HG03457 (cell line): ENCODE data around the gene EXOC6.

Source experiments
- ATAC-seq: cut with Tn5 transposase; IDR thresholded peaks from one replicate; pipeline ENCODE4 v1.9.1; 2021; ENCODE audit warnings: moderate number of reproducible peaks; ENCODE audit not compliant: unreplicated experiment

Gene EXOC6

GRCh38 chr10:93074597-93075368 lies 226.5 kb downstream of the EXOC6 start:
- ATAC-seq, result no peak

DNA sequence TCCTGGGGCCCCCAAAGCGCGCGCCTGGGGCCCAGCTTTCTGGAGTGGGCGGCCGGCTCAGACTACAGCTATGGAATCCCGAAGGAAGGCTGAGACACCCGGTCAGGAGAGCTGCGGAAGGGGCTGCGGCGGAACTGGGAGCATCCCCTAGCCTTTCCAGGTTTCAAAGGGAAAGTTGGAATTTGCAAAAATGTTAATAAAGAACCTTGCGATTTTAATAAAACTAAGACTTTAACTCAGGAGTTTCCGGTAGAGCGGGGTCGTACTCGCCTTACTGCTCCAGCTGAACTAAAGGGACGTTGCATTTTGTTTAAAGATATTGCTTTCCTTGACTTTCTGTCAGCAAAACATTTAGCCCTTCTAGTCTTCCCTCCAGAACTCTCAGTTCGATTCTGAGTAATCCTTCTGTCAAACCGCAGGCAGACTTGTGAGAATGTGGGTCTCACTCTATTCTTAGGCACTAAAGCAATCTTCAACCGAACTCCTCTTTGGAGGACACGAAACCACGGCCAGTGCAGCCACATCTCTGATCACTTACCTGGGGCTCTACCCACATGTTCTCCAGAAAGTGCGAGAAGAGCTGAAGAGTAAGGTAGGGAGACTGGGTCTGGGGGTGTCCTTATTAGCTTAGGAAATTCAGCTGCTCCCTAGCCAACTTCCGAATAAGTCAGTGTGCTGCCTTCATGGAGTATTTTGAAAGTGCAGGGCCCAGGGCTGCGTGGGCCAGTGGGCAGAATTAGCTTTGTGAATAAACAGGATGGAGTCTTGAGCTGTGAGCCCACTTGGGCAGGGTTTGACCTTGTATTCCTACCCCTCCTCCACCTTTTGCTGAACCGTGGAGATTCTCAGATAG lies 227.3 kb downstream of the EXOC6 start:
- ATAC-seq, result no peak

DNA sequence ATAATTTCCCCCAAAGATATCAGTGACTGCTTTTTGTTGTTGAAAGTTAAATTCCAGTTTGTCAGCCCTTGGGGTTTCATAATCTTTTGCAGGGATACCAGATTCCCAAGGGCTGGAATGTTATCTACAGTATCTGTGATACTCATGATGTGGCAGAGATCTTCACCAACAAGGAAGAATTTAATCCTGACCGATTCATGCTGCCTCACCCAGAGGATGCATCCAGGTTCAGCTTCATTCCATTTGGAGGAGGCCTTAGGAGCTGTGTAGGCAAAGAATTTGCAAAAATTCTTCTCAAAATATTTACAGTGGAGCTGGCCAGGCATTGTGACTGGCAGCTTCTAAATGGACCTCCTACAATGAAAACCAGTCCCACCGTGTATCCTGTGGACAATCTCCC lies 228.6 kb downstream of the EXOC6 start:
- ATAC-seq, result no peak

GRCh38 chr10:93077860-93078337 lies 229.6 kb downstream of the EXOC6 start:
- no peak for ATAC-seq

GRCh38 chr10:93079663-93080349 lies 231.5 kb downstream of the EXOC6 start:
- no peak for ATAC-seq

DNA sequence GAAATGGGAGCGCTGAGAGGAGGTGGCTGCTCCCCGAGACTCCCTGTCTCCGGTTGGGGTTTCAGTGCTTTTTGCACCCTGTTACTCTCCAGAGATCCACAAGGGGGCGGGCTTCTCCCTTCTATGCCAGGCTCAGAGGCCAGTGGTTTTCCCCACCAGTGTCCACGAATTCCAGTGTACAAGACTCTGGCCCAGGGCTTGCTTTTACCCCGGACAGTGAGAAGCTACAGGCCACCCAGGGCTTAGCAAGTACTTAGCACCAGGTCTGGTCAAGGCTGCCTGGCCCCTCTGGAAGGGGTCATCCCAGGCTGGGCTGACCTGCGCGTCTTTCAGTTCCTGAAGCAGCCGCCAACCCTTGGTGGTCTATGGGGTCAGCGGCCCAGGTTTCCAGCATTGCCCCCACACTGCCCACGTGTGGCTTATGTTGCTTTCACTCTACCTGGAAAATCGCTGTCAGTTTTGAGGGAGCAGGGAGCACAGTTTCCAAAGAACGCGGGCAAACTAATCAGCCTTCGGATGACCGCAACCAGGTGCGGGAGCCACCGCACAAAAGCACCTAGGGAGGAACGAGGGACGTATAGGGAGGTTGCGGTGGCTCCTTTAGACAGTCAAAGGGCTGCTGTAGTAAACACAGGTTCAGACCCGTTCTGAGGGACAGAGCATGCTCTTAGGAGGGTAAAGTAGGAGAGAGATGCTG lies 232.2 kb downstream of the EXOC6 start:
- ATAC-seq, result no peak

DNA sequence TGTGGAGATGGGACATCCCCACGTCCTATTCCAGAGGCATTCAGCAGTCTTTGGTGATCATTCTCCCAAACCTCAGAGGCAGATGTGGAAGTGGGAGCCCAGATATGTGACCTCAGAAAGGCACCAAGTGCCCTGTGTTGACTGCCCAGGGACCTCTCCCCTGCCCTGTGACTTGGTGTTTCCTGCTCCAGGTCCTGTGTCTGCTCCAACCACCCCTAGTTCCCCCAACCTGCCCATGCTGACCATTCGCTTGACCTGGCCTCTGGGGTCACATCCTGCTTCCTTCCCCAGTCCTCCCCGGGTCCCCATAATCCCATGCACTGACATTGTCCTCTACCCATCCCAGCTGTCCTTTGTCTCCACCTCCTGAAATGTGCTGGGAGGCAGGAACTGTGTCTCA lies 233.0 kb downstream of the EXOC6 start:
- ATAC-seq, result no peak

DNA sequence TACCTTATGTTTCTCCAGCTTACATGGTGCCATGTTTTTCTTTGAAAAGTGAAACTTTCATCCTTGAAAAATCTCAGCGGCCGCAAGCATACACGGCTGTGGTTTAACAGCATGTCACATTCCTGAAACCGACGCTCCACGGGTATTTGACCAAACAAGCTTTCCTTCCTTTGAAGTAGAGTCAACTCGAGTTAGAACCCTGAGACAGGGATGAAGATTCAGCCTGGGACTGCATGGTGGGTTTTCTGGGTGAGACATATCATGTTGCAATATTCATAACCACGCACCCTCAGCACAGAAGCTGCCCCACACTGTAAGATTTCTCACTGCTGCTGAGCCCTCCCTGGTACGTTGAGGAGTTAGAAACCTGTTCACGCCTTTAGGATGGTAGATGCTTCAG lies 233.5 kb downstream of the EXOC6 start:
- ATAC-seq, result no peak

DNA sequence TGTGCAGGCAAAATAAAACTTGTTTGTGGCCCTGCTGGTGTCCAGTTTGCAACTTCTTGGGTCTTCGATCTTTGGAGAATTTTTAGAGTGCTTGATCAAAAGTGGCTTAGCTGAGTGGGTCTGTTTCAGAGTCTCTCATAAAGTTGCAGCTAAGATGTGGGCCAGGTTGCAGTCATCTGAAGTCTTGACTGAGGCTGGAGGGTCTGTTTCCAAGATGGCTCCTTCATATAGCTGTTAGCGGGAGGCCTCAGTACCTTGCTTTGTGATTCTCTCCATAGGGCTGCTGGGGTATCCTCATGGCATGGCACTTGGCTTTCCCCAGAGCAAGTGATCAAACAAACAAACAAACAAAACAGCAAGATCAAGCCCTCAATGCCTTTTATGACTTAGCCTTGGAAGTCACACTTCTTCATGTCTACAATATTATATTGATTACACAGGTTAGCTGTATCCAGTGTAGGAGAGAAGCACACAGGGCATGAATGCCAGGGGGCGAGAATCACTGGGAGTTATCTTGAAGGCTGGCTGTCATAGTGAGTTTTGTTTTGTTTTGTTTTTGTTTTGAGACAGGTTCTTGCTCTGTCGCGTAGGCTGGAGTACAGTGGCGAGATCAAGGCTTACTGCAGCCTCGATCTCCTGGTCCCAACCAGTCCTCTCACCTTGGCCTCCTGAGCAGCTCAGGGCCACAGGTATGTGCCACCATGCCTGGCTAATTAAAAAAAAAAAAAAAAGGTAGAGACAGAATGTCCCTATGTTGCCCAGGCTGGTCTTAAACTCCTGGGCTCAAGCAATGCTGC lies 235.6 kb downstream of the EXOC6 start:
- no peak for ATAC-seq

- no peak for ATAC-seq
Observed at GRCh38 chr10:93085272-93085859, 237.0 kb downstream of the EXOC6 start.

DNA sequence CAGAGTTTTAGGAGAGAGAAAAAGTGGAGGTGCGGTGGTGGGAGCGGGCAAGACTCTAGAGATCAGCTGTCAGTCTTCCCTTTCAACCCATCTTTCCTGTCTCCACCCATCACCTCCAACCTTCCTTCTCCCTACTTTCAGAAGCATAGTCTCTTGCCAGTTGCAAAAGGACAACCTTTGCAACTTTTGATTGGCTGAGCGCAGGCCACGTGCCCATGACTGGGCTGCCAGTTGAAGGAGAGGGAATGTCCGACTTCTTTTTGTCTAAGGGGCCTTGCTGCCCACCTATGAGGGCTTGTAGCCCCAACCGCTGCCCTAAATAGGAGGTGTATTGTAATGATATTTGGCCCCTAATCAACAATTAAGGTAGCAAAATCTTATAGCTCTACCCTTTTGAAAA lies 238.0 kb downstream of the EXOC6 start:
- ATAC-seq, result no peak

DNA sequence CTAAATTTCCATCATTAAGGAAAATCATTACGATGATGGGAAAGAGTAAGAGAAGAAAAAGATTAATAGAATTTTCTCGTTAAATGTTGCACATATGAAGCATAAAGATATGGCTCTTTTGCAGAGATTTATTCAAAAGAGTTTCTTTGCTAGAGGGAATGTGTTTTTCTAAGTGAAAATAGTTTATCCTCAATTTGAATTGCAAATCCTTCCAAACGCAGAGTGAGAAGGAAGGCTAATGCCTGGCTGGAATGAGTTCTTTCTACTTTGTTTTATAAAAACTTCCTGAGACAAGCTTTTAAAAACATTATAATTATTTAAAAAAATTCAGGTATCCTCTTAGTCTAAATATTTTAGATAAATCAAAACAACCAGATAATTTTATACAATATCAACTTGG lies 239.5 kb downstream of the EXOC6 start:
- ATAC-seq, result no peak

- ATAC-seq, result no peak
Observed at GRCh38 chr10:93088466-93088865, 240.1 kb downstream of the EXOC6 start.

- ATAC-seq, result no peak
Observed at GRCh38 chr10:93090619-93091018, 242.3 kb downstream of the EXOC6 start.

DNA sequence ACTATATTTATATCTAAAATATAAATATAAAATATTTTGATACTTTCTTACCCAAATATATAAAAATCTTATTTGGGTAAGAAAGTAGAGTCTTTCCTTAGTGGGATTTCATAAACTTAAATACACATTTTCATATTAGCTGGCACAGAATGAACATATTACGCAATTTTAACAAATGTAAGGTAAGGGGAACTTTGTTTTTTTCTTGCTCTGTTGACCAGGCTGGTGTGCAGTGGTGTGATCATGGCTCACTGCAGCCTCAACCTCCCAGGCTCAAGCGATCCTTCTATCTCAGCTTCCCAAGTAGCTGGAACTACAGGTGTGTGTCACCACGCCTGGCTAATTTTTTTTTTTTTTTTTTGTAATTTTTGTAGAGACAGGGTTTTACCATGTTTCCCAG lies 243.6 kb downstream of the EXOC6 start:
- no peak for ATAC-seq

- ATAC-seq, result no peak
Observed at GRCh38 chr10:93095225-93095624, 246.9 kb downstream of the EXOC6 start.

DNA sequence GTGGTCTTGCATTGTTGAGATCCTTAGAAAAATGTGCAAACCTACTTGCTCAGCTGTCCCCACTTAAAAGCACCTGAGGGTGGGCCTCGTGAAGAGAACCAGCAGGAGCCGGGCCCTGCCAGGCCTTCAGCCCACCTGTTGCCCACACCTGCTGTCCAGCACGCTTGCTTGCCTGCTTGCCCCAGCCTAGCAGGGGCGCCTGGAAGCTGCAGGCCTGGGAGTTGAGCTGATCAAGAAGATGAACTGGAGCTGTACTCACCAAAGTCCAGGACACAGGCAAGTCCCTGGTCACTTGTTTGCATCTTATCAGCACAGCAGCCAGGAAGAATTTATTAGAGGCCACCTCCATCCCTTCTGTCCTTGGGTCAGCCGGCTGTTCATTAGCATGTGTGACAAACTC lies 248.6 kb downstream of the EXOC6 start:
- no peak for ATAC-seq

DNA sequence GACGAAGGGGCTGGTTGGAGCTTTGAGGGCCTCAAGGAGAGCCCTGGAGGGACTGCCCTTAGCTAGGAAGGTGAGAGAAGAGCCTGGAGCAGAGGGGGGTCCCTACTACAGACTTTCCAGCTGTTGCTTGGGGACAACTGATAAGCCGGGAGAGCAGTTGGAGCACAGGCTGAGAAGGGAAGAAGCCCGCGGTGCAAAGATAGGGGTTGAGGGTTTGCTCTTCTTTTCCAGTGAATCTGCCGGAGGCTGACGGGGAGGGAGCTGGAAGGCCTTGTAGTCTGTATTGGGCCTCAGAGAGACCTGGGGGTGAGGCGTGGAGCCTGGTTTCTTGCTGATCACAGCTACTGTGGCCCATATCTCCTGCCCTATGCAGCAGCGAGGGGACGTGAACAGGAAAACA lies 249.1 kb downstream of the EXOC6 start:
- no peak for ATAC-seq

GRCh38 chr10:93098816-93099215 lies 250.5 kb downstream of the EXOC6 start:
- ATAC-seq, result no peak

GRCh38 chr10:93099670-93100069 lies 251.3 kb downstream of the EXOC6 start:
- ATAC-seq, result no peak
